Omental fat pad (tissue), 4 donors: ENCODE measurements around the gene SNAI3. TPM values are rescaled to one million over a fixed set of nuclear protein-coding genes. Genes with fewer than 3 reads are reported as not detected.

Source experiments
- ATAC-seq: fragments of 150-250 bp; one replicate; pipeline ENCODE4 v1.9.1; 2016; ENCODE audit warnings: mild to moderate bottlenecking, moderate library complexity; ENCODE audit not compliant: low FRiP score
- DNase-seq: peaks from one replicate; pipeline ENCODE4 v3.0.0-alpha.2; 2019; ENCODE audit warnings: low spot score
- CTCF ChIP-seq, 3 donors: fragments of 450-650 bp; IDR thresholded peaks; one replicate each; pipeline ENCODE4 v1.5.1; 2016 to 2017; ENCODE audit warnings: antibody characterized with exemption in 3 of 3, mild to moderate bottlenecking in 3 of 3, moderate library complexity in 2 of 3
- total RNA-seq, 4 donors: library from RNA; depleted of rRNA; stranded (reverse); fragments of >200 nt; gene quantifications; one replicate each; pipeline ENCODE4 v1.1.0, GENCODE V29; 2016

Gene SNAI3
- total RNA-seq, 4 donors from 2014 or later, result 0.37 to 2.3 (median 0.99) TPM

DNA sequence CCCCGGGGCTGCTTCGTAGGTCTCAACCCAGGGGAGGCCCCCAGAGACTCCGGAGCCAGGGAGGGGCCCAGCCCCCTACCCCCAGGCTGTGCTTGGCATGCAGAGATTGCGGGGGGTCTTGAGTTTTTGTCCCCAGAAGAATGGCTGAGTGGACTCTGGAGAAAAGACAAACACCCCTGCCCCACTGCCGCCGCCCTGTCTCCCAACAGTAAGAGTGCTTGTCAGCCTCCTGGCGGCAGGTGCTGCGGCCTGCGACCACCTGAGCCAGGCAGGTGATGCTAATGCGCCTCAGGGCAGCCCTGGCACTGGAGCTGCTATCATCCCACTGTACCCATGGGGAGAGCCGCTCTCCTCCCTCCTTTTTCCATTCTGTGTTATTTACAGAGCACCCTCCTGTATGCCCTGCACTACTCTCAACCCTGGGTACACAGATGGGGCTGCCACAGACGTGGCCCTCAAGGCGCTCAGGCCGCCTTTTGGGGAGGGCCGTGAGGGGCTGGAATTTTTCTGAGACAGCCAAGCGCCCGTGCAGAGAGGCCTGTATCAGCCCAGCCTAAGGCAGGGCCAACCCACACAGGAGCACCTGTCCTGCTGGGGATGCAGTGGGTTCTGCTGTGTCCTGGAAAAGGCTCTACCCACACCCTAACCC lies 50.5 kb downstream of the SNAI3 start:
- no peak for TF ChIP-seq CTCF (IDR thresholded peaks at IDR 0.05)

GRCh38 chr16:88634994-88635670 lies 51.2 kb downstream of the SNAI3 start:
- TF ChIP-seq CTCF (IDR thresholded peaks at IDR 0.05), result no peak
- no peak for ATAC-seq
- no peak for DNase-seq

More for the DNA sequence above, 50.5 kb downstream of the SNAI3 start:
- ATAC-seq, result no peak
- DNase-seq, result no peak

- ATAC-seq, result peak; percentile 68
- no peak for DNase-seq
- TF ChIP-seq CTCF (IDR thresholded peaks at IDR 0.05), result no peak
Measured at GRCh38 chr16:88634141-88634993, 51.9 kb downstream of the SNAI3 start.

DNA sequence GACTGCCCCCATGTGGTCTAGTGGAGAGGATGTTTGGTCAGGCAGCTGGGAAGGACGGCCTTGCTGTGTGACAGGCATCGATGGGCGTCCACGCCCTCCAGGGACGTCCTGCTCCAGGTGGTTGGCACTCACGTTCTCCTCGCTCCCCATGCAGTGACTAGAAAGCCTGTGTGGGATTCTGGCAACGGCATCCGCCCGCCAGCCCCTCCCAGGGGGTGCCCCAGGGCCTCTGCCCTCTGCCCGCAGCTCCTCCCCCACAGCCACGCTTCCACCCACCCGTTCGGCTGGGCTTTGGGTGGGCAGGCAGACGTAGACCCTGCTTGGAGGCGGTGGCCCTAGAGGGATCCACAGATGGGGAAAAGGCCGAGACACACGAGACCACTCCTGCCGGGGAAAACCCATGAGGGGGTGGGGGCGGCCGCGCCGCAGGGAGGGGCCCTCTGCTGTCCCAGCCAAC lies 52.6 kb downstream of the SNAI3 start:
- TF ChIP-seq CTCF (IDR thresholded peaks at IDR 0.05), result no peak
- ATAC-seq, result peak; percentile 5
- DNase-seq, result no peak

DNA sequence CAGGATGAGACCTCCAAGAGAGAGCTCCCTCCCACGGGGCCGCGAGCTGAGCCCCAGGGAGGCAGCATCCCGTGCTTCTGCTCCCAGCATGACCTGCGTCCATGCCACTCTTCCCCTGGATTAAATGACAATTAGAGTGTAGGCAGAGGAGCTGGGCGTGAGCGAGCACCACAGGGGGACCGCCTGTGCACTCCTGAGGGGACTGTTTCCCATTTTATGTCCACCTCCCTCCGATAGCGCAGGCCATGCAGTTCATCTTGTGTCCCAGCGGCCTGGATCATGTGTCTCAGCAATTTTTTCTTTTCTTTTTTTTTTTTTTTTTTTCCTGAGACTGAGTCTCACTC lies 53.7 kb downstream of the SNAI3 start:
- no peak for TF ChIP-seq CTCF (IDR thresholded peaks at IDR 0.05)
- no peak for DNase-seq
- no peak for ATAC-seq

DNA sequence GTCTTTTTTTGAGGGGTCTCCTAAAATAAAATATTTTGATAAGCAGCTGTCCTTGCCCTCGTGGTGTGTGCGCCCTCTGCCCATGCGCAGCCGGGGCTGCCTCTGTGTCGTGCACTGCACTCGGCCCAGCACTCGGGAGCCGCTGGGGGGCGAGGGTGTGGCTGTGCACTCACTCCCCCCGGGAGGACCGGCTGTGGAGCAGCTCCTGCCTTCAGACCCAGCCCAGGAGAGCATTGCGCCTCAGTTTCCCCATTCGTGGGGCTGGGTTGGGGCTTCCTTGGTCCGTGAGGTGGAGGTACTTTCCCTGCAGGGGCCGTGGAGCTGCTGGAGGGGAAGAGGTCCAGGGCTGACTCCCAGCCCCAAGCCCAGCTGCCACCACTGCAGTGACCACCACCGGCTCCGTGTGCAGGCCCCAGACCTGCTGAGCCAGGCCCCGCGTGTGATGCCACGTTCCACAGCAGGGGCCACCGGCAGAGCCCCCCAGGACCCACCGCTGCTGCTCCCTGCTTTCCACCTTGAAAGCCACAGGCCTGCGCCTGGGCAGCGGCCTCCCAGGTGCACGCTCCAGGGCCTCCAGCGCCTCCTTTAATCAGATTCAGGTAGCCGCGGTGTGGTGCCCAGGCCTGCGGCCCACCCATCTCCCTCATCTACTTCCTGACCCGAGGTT lies 54.3 kb downstream of the SNAI3 start:
- ATAC-seq, result no peak
- DNase-seq, result no peak
- no peak for TF ChIP-seq CTCF (IDR thresholded peaks at IDR 0.05)
